ENCODE results near the gene STXBP3. TPM values are rescaled to one million over a fixed set of nuclear protein-coding genes. Genes with fewer than 3 reads are reported as not detected.

Gene STXBP3
- total RNA-seq, 1 donor = 68.4 TPM

DNA sequence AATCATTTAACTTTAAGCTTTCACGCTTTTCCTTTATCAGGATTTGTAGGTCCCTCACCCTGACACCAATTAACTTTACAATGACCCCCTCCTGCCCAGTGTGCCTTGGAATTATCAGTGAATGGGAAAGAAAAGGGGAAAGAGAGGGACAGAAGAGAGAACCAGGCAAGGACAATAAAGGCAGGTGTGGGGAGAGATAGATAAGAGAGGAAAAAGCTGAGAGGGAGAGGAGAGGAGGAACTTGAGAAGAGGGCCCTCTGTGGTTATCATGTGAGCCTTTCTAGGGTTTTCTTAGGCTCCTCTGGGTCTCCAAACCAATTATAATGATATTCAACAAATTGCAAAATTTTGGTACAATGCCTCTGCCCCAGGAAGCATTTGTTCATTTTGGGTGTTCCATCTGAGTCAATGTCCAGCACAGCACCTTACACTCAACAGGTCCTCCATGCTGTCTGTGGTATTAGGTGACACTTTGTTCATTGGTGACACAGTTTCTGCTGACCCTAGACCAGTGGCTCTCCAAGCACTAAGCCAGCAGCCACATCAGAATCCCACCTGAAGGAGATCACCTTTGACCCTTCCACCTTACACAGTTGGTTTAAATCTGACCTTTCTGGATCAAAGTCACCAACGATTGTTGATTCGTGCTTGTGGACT is 96.2 kb downstream of the STXBP3 start:
- no peaks in the 10 kb centered on the region for H3K36me3 ChIP-seq (ENCODE audit: insufficient read depth, low read length)
- H3K79me2 ChIP-seq (ENCODE audit: insufficient read depth, low read length) = no peaks in the 10 kb centered on the region
- no peaks in the 10 kb centered on the region for H3K9me3 ChIP-seq (ENCODE audit: low read depth, low read length)
- peaks cover 4% of the 10 kb centered on the region for H3K27me3 ChIP-seq (ENCODE audit: insufficient read depth, low read length)
- no peak overlapping the region for H3K4me2 ChIP-seq (ENCODE audit: insufficient read depth, low read length)
- no peak for DNase-seq (ENCODE audit: insufficient read length, low spot score, missing footprints)
- H3K4me1 ChIP-seq (ENCODE audit: insufficient read depth, low read length) = no peaks in the 10 kb centered on the region
- H2AFZ ChIP-seq (ENCODE audit: low read length) = no peak overlapping the region
- TF ChIP-seq, protein P1, sequence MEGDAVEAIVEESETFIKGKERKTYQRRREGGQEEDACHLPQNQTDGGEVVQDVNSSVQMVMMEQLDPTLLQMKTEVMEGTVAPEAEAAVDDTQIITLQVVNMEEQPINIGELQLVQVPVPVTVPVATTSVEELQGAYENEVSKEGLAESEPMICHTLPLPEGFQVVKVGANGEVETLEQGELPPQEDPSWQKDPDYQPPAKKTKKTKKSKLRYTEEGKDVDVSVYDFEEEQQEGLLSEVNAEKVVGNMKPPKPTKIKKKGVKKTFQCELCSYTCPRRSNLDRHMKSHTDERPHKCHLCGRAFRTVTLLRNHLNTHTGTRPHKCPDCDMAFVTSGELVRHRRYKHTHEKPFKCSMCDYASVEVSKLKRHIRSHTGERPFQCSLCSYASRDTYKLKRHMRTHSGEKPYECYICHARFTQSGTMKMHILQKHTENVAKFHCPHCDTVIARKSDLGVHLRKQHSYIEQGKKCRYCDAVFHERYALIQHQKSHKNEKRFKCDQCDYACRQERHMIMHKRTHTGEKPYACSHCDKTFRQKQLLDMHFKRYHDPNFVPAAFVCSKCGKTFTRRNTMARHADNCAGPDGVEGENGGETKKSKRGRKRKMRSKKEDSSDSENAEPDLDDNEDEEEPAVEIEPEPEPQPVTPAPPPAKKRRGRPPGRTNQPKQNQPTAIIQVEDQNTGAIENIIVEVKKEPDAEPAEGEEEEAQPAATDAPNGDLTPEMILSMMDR (IDR thresholded peaks at IDR 0.05; ENCODE audit: extremely low read depth, low read depth, low read length) = no peak
- no peak overlapping the region for H3K27ac ChIP-seq (ENCODE audit: low read depth, low read length)
- H4K20me1 ChIP-seq (ENCODE audit: insufficient read depth, low read length) = no peaks in the 10 kb centered on the region
- no peak overlapping the region for H3K4me3 ChIP-seq (ENCODE audit: insufficient read depth, low read length)

DNA sequence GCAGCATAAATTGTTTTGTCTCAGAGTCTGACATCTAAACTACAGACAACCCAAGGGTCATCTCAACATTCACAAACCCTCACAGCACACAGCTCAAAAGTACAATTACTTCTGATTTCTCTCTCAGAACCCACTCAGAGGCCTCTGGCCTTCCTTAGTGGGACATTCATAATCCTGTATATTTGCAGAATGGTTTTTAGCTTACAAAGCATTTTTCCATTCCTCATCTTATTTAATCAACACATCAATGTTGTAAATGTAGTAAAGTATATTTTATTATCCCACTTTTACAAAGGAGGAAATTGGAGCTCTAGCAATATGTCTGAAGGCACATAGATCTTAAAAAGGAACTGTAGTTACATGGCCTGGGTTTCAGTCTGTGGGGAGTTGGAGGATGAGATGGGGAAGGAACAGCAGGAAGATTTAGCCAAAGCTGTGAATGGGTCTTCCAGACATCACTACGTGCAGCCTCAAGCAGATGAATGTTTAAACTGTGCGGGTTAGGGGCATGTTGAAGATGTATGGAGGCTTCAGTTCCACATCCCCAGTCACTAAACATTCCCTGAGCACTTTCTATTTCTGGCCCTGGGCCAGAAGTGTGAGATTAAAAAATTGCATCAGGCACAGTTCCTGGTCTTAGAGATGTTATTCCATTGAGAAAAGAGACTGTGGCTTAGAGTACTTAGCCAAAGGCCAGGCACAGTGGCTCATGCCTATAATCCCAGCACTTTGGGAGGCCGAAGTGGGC is 97.1 kb downstream of the STXBP3 start:
- Histone ChIP-seq H3K4me3 (ENCODE audit: insufficient read depth, low read length) (no peak overlapping the region), H3K36me3 (ENCODE audit: insufficient read depth, low read length) (no peaks in the 10 kb centered on the region), H3K4me1 (ENCODE audit: insufficient read depth, low read length) (no peaks in the 10 kb centered on the region), H3K9me3 (ENCODE audit: low read depth, low read length) (no peaks in the 10 kb centered on the region), H2AFZ (ENCODE audit: low read length) (no peak overlapping the region), H3K79me2 (ENCODE audit: insufficient read depth, low read length) (no peaks in the 10 kb centered on the region), H3K4me2 (ENCODE audit: insufficient read depth, low read length) (no peak overlapping the region), H3K27ac (ENCODE audit: low read depth, low read length) (no peak overlapping the region), H4K20me1 (ENCODE audit: insufficient read depth, low read length) (no peaks in the 10 kb centered on the region), H3K27me3 (ENCODE audit: insufficient read depth, low read length) (peaks cover 4% of the 10 kb centered on the region)
- no peak for DNase-seq (ENCODE audit: insufficient read length, low spot score, missing footprints)
- TF ChIP-seq, protein P1 (IDR thresholded peaks at IDR 0.05; ENCODE audit: extremely low read depth, low read depth, low read length) = no peak

DNA sequence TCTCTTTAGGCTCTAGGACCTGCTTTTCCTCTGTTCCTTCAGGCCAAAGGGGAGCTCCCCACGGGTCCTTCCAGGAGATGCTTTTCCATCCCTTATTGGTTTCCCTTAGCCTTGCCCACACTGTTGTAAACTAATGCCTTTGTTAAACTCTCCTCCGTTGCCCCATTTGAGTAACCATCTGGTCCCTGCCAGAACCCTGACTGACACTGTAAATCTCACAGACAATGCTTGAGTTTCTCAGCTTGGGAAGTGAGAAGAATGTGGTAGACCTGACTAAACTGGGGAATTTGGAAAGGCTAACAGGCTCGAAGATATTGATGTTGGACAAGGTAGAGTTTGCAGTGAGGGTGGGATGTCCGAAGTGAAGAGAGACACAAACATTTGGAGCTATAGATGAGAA is 99.0 kb downstream of the STXBP3 start:
- Histone ChIP-seq H3K36me3 (ENCODE audit: insufficient read depth, low read length) (no peaks in the 10 kb centered on the region), H3K79me2 (ENCODE audit: insufficient read depth, low read length) (no peaks in the 10 kb centered on the region), H4K20me1 (ENCODE audit: insufficient read depth, low read length) (no peaks in the 10 kb centered on the region), H3K4me1 (ENCODE audit: insufficient read depth, low read length) (no peaks in the 10 kb centered on the region), H3K4me2 (ENCODE audit: insufficient read depth, low read length) (no peak overlapping the region), H3K4me3 (ENCODE audit: insufficient read depth, low read length) (no peak overlapping the region), H2AFZ (ENCODE audit: low read length) (no peak overlapping the region), H3K27me3 (ENCODE audit: insufficient read depth, low read length) (peaks cover 4% of the 10 kb centered on the region), H3K27ac (ENCODE audit: low read depth, low read length) (no peak overlapping the region), H3K9me3 (ENCODE audit: low read depth, low read length) (no peaks in the 10 kb centered on the region)
- no peak for DNase-seq (ENCODE audit: insufficient read length, low spot score, missing footprints)
- TF ChIP-seq, protein P1 (IDR thresholded peaks at IDR 0.05; ENCODE audit: extremely low read depth, low read depth, low read length) = no peak

DNA sequence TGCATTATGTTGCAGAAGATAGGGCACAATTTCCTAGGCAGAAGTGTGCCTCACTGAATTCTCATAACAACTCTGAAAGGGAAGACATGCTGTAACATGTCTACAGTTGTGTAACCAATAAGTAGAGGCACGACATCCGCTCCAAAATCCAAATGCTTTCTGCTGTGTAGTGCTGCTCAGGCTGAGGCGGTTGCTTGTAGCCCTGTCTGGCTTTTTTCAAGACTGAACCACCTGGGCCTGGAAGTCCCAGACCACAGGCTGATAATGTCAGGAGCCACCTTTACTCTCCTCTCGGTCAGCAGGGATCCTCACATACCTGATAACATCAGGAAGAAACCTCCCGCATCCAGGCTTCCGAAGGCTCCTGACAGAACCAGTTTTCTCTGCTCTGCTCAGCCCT is 99.5 kb downstream of the STXBP3 start:
- H3K36me3 ChIP-seq (ENCODE audit: insufficient read depth, low read length) = no peaks in the 10 kb centered on the region
- DNase-seq (ENCODE audit: insufficient read length, low spot score, missing footprints) = no peak
- no peak overlapping the region for H3K4me2 ChIP-seq (ENCODE audit: insufficient read depth, low read length)
- H3K4me3 ChIP-seq (ENCODE audit: insufficient read depth, low read length) = no peak overlapping the region
- H2AFZ ChIP-seq (ENCODE audit: low read length) = no peak overlapping the region
- H3K27me3 ChIP-seq (ENCODE audit: insufficient read depth, low read length) = peaks cover 4% of the 10 kb centered on the region
- TF ChIP-seq, protein P1 (IDR thresholded peaks at IDR 0.05; ENCODE audit: extremely low read depth, low read depth, low read length) = no peak
- H3K4me1 ChIP-seq (ENCODE audit: insufficient read depth, low read length) = no peaks in the 10 kb centered on the region
- H4K20me1 ChIP-seq (ENCODE audit: insufficient read depth, low read length) = no peaks in the 10 kb centered on the region
- no peaks in the 10 kb centered on the region for H3K79me2 ChIP-seq (ENCODE audit: insufficient read depth, low read length)
- H3K27ac ChIP-seq (ENCODE audit: low read depth, low read length) = no peak overlapping the region
- H3K9me3 ChIP-seq (ENCODE audit: low read depth, low read length) = no peaks in the 10 kb centered on the region
